GM12878 (cell line): ENCODE results near the gene TREM1. TPM values are rescaled to one million over a fixed set of nuclear protein-coding genes. Genes with fewer than 3 reads are reported as not detected.

Source experiments
- ATAC-seq: fragments of 200-7000 bp; cut with Tn5 transposase; 3 replicates; pipeline ENCODE4 v1.9.1; 2020; ENCODE audit warnings: mild to moderate bottlenecking, moderate library complexity
- BruUV-seq: library from RNA; stranded (reverse); fragments of 400-500 nt; replicated peaks from 2 replicates; lab custom pipeline; 2021; lab: Mats Ljungman, UMichigan
- CTCF ChIA-PET: fragments of 300-600 bp; sonication (Branson Sonifier 250); formaldehyde crosslinking; extraction: SDS; loops from one replicate; lab custom pipeline; 2021; ENCODE audit warnings: inconsistent platforms; lab: Yijun Ruan, JAX
- POLR2A ChIA-PET: fragments of 350-600 bp; formaldehyde crosslinking; extraction: SDS; loops from one replicate; lab custom pipeline; 2021; ENCODE audit warnings: inconsistent platforms; lab: Charles Lee
- RAD21 ChIA-PET: fragments of 300-600 bp; sonication (Branson Sonifier 250); formaldehyde crosslinking; loops from one replicate; lab custom pipeline; 2023; ENCODE audit warnings: antibody characterized with exemption; ENCODE audit not compliant: unreplicated experiment; lab: Charles Lee
- SMC1A ChIA-PET: fragments of 300-600 bp; sonication (Branson Sonifier 250); formaldehyde crosslinking; loops from one replicate; lab custom pipeline; 2023; ENCODE audit not compliant: unreplicated experiment, uncharacterized antibody; lab: Charles Lee
- DNase-seq: peaks from one replicate; pipeline ENCODE4 v3.0.0-alpha.2; 2011; ENCODE audit warnings: low read depth, low spot score
- FAIRE-seq: peaks from 3 replicates; lab custom pipeline; 2011; peaks lifted over from hg19 to GRCh38; lab: Jason Lieb, UNC
- H2AFZ ChIP-seq: 2 replicates; pipeline ENCODE4 v1.6.0; 2011; ENCODE audit warnings: low read depth, low read length, control low read depth; ENCODE audit not compliant: control insufficient read depth
- H3K27ac ChIP-seq: 2 replicates; pipeline ENCODE4 v1.5.1; 2011; ENCODE audit warnings: control low read depth; ENCODE audit not compliant: control insufficient read depth, insufficient read depth
- H3K27me3 ChIP-seq, 2 experiments: replicated peaks in 1 of 2; 2 replicates each; pipeline versions ENCODE4 v1.6.0 to v1.6.1; 2011; ENCODE audit warnings: low read length in 1 of 2; ENCODE audit not compliant: control insufficient read depth in 2 of 2, insufficient read depth in 2 of 2
- H3K36me3 ChIP-seq, 2 experiments: 2 replicates each; pipeline ENCODE4 v1.5.1; 2011; ENCODE audit warnings: low read length in 1 of 2; ENCODE audit not compliant: control insufficient read depth in 2 of 2, insufficient read depth in 2 of 2
- H3K4me1 ChIP-seq: 2 replicates; pipeline ENCODE4 v1.6.1; 2011; ENCODE audit warnings: mild to moderate bottlenecking, low read length, moderate library complexity, mixed read lengths; ENCODE audit not compliant: control insufficient read depth, insufficient read depth
- H3K4me2 ChIP-seq: 2 replicates; pipeline ENCODE4 v1.6.0; 2011; ENCODE audit warnings: control low read depth; ENCODE audit not compliant: control insufficient read depth, insufficient read depth
- H3K4me3 ChIP-seq: fragments of 200-600 bp; sonication (generic); 2 replicates; pipeline ENCODE4 v1.5.1; 2016
- H3K79me2 ChIP-seq: 2 replicates; pipeline ENCODE4 v1.6.0; 2011; ENCODE audit warnings: low read length; ENCODE audit not compliant: control insufficient read depth, insufficient read depth
- H3K9ac ChIP-seq: 2 replicates; pipeline ENCODE4 v1.8.0; 2011; ENCODE audit warnings: low read length, control low read depth, mixed read lengths; ENCODE audit not compliant: control insufficient read depth, insufficient read depth
- H3K9me3 ChIP-seq: replicated peaks from 3 replicates; pipeline ENCODE4 v1.5.1; 2011; ENCODE audit warnings: mild to moderate bottlenecking, low read length; ENCODE audit not compliant: control insufficient read depth, insufficient read depth
- H4K20me1 ChIP-seq: 2 replicates; pipeline ENCODE4 v1.6.0; 2011; ENCODE audit not compliant: control insufficient read depth, insufficient read depth
- BRCA1 ChIP-seq: IDR thresholded peaks from 2 replicates; pipeline ENCODE4 v1.6.1; 2011; ENCODE audit warnings: low read depth, low read length, improper control_type of control experiment
- NBN ChIP-seq: fragments of 450-650 bp; IDR thresholded peaks from 2 replicates; pipeline ENCODE4 v1.6.1; 2016
- RAD21 ChIP-seq: IDR thresholded peaks from 2 replicates; pipeline ENCODE4 v1.6.1; 2011; ENCODE audit warnings: mild to moderate bottlenecking, low read depth, low read length, moderate library complexity; ENCODE audit not compliant: insufficient read depth
- WGBS: methylation state at CpG from one replicate; pipeline ENCODE4 v1.1.6; 2016; ENCODE audit warnings: low lambda C conversion rate; ENCODE audit not compliant: insufficient replicate concordance, insufficient coverage; ENCODE audit errors: missing lambda C conversion rate; 5-methylcytosine and 5-hydroxymethylcytosine counted together
- in situ Hi-C: fragments of 300-500 bp; cut with MboI; formaldehyde crosslinking; loops from 9 replicates; pipeline ENCODE4 v1.14.3; 2018; ENCODE audit warnings: mixed read lengths
- intact Hi-C: fragments of 100-400 bp; cut with micrococcal nuclease; formaldehyde crosslinking; loops from one replicate; pipeline ENCODE4 v1.14.2; 2022; ENCODE audit not compliant: unreplicated experiment
- polyA plus RNA-seq, 11 experiments: library from polyadenylated mRNA; depleted of rRNA in 4 of 11; unstranded in 6 of 11; stranded (reverse) in 5 of 11; fragments of >200 nt; fragmentation: Nextera tagmentation in 4 of 11; fragmentation: Illumina TruSeq in 1 of 11; extraction: Ambion mirVana in 4 of 11; extraction: Trizol in 1 of 11; gene quantifications; 1 replicate in 1 of 11; 2 replicates in 10 of 11; pipeline versions ENCODE4 v1.2.1 to v1.2.3, GENCODE V29; 2011 to 2016; ENCODE audit warnings: inconsistent platforms in 2 of 11, missing spikeins in 2 of 11, low read depth in 1 of 11
- total RNA-seq, 4 experiments: library from RNA; depleted of rRNA in 3 of 4; stranded (reverse); fragments of >200 nt in 3 of 4; fragmentation: Illumina TruSeq in 1 of 4; extraction: Trizol in 1 of 4; gene quantifications; 2 replicates each; pipeline versions ENCODE4 v1.2.1 to v1.2.3, GENCODE V29; 2013 to 2021
- TF ChIP-seq, protein P1 (sequence below): fragments of 450-650 bp; IDR thresholded peaks from 2 replicates; pipeline ENCODE4 v1.6.1; 2017; ENCODE audit warnings: antibody characterized with exemption, mild to moderate bottlenecking, moderate library complexity

The TREM1 gene
- total and polyA plus RNA-seq, 10 of the 15 experiments (the other 5 are each of a cell fraction or from before 2014, with no cell fraction given): 0.09 to 2.6 (median 0.28) TPM; not detected in 2

DNA sequence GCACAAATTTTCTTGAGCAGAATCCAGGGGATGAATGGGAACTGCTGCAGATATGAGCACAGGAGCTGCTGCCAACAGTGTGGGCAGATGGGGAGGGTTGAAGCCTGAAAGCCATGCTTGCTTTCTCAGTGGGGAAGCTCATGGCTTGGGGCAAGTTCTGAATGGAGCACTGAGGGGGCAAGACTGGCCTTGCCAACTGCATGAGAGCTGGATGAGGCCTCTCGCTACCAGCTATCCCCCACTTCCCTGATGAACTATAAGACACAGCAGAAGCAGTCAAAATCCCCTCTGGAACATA lies 28.3 kb downstream of the TREM1 start:
- ChIA-PET POLR2A (interaction anchor here (0.6 kb wide), 2 partner anchors 27 to 260 kb away, joined by 3 to 5 read pairs; no protein-coding TSS in a partner anchor), CTCF (interaction anchor here (1.3 kb wide), 1 partner anchor 20 kb away, joined by 5 read pairs; no protein-coding TSS in a partner anchor), SMC1A (no interaction called here), RAD21 (interaction anchor here (0.5 kb wide), 1 partner anchor 20 kb away, joined by 3 read pairs; no protein-coding TSS in a partner anchor)
- Histone ChIP-seq H3K4me3 (no peak overlapping the region), H2AFZ (no peak overlapping the region), H3K9me3 (peaks cover 11% of the 10 kb centered on the region; the same call in 2 of the 3 replicates), H3K4me1 (peaks cover 19% of the 10 kb centered on the region), H3K4me2 (no peak overlapping the region), H3K79me2 (no peaks in the 10 kb centered on the region), H3K27me3 (no peaks in the 10 kb centered on the region), H3K9ac (no peak overlapping the region), H3K27ac (no peak overlapping the region), H4K20me1 (no peaks in the 10 kb centered on the region), H3K36me3 (no peaks in the 10 kb centered on the region)
- no TSS peak for BruUV-seq
- intact Hi-C loops (no loop called here), in situ Hi-C loops (no loop called here)
- ATAC-seq (no peak), FAIRE-seq (no peak), DNase-seq (no peak)
- TF ChIP-seq RAD21 (no peak), BRCA1 (no peak), NBN (no peak)
- TF ChIP-seq, protein P1, sequence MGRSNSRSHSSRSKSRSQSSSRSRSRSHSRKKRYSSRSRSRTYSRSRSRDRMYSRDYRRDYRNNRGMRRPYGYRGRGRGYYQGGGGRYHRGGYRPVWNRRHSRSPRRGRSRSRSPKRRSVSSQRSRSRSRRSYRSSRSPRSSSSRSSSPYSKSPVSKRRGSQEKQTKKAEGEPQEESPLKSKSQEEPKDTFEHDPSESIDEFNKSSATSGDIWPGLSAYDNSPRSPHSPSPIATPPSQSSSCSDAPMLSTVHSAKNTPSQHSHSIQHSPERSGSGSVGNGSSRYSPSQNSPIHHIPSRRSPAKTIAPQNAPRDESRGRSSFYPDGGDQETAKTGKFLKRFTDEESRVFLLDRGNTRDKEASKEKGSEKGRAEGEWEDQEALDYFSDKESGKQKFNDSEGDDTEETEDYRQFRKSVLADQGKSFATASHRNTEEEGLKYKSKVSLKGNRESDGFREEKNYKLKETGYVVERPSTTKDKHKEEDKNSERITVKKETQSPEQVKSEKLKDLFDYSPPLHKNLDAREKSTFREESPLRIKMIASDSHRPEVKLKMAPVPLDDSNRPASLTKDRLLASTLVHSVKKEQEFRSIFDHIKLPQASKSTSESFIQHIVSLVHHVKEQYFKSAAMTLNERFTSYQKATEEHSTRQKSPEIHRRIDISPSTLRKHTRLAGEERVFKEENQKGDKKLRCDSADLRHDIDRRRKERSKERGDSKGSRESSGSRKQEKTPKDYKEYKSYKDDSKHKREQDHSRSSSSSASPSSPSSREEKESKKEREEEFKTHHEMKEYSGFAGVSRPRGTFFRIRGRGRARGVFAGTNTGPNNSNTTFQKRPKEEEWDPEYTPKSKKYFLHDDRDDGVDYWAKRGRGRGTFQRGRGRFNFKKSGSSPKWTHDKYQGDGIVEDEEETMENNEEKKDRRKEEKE: no peak
- 100% methylated on average over 1 of the region's 1 CpG for WGBS
